ENCODE data around the gene COL8A1.

COL8A1 gene

DNA sequence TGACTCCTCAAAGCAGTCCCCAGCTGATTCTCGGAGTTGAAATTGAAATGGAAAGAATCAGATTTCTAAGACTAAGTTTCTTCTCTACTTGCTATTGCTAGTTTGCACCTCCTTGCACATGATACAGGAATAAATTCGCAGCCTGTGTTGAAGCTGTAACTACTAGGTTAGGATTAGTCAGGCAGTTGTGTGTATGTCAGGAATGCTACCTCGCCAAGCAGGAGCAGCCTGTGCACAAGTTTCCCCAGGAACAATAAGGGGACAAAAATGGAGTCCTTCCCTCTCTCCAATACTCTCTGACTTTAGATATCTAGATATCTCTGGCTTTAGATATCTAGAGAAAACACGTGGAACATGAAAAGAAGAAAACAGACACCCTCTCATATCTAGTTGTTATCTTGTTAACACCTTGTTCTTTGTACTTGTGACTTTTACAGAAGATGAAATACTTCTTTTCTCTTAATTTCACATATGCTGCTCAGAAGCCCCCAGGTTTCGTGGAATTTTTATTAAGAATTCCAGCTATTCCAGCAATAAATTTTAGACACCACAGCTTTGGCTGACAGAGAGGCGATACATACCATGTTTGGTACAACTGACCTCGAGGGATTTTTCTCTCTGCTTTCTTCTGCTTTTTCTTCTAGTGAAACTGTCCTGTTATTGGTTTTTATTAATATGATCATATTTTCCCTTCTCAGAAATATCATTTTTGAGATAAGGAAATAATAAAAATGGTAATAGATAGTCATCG lies 123.2 kb downstream of the COL8A1 start:
- no peak for DNase-seq

DNA sequence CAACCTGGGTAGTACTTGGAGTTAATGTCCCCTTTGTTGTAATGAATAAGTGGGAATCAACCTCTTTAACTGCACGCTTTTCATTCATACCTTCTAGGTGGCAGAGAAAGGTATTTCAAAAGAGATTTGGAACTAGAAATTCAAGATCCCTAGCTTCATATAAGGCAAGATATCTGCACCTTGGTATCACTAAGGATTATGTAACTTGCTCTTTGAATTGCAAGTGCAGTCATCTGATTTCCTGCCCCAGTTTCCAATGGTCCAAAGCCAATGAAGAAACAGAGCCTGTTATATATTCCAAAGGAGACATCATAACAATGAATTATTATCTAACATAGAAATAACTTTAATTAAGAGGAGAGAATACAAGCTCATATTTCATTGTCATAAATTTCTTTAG lies 124.5 kb downstream of the COL8A1 start:
- DNase-seq = no peak

DNA sequence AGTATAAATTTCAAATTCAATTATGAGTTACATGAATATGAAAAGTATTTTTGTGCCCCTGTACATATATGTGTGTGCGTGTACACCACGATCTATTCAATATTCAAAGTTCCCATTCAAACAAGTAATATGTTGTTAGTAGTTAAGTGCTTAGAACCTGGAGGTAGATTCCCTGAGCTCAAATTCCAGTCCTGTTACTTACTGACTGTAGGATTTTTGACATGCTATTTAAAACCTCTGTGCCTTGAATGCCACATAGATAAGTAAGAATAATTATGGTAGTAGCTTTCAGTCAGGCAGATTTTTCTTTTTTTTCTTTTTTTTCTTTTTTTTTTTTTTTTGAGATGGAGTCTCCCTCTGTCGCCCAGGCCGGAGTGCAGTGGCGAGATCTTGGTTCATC lies 126.0 kb downstream of the COL8A1 start:
- no peak for DNase-seq

DNA sequence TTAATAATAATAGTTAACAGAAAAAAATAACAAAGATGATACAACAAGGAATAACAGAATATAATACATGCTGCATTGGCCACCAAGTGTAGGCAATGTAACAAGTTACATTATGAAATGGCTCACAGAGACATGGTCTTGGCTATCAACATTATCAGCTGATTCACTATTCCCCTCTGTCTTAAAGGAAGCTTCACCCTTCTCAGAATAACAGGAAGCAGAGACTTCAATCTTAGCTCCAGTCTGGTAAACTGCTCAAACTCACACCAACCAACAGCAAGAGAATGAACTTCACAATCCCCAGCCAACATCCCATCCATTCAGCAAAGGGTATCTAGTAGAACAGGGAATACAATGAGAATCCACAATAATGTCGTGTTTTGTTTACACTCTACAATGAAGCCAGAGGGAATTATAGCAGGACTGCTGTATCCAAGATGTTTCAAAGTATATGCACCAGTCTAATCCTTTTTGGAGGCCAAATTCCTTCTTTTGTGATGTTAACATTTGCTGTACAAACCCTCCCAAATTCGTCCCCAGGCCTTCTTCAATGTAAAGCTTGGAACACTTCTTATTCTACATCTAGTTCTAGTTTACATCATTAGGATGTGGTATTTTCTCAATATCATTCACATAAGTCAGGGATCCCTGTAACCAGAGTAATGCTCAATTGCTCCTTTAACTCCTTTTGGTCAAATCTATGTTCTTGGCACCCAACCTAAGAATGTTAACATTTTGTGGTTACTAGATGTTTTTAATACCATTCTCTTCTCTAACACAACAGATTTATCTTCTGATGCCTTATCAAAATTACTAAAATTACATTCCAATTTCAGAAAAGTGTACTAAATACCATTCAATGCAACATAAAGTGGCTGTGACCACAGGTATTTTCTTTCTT lies 126.9 kb downstream of the COL8A1 start:
- no peak for DNase-seq

DNA sequence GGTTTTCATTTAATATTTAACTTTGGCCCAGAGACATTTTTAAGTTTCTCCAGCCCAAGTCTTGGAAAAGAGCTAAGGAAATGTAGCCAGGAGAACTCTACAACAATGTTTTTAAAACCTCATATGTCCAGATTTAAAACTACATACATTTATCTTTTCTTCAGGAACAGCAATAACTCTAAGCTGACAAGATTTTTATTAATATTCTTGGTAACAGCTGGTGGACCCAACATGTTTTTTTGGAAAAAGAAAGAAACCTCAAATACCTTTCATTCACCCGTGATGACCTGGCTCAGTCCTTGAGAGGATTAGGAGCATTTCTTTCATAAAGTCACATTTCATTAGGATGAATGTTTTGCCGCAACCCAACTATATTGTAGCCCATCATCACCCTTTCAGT lies 128.9 kb downstream of the COL8A1 start:
- no peak for DNase-seq

DNA sequence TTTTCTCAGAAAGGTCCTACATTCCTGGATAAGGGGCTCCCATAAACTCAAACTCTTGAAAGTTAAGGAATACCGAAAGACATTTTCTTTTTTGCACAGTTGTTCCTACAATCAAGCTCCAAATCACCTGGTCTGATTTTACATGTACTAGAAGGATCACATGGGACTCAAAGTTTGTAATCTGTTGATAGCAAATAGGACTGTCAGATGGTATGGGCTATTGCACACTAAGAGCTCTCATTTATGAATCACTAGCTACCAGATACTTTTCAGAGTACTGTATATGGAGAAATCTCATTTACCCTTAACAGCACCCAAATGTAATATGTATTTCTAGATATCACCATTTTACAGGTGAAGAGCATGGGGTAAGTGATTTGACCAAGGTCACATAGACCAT lies 129.7 kb downstream of the COL8A1 start:
- DNase-seq = no peak

DNA sequence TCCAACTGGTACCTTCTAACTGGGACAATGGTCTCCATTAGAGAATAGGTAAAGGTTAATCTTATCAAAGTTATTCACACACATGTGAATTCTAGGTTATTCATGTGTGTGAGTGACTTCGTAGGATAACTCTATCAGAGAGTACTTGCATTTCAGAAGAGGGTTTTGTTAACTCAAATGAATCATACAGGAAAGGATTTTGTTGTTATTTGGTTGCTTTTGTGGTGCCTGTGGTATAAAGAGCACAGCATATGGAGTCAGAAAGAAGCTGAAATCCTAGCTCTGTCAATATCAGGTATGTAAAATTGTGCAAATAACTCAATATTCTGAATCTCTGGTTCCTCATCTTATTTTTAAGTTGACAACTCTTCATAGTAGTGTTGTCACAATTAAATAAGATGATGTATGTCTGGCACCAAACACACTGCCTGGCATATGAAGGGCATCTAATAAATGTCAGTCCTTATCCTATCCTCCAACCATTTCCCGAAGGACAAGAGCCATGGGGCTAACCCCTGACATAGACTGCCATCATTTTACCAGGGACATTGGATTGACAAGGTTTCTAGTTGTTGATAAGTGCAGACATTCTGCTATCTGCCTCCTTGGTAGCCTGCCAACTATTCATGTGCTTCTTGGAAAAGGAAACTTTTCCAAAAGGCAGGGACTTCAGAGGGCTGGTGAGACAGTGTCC lies 130.6 kb downstream of the COL8A1 start:
- DNase-seq = no peak

DNA sequence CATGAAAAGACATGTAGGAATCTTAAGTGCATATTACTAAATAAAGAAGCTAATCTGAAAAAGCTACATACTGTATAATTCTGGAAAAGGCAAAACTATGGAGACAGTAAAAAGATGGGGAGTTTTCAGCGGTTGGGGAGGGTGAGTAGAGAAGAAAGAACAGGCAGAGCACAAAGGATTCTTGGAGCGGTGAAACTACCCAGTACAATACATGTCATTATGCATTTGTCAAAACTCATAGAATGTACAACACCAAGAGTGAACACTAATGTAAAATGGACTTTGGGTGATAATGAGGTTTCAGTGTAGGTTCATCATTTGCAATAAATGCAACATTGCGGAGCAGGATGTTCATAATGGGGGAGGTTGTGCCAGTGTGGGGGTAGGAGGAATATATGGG lies 133.8 kb downstream of the COL8A1 start:
- DNase-seq = no peak

DNA sequence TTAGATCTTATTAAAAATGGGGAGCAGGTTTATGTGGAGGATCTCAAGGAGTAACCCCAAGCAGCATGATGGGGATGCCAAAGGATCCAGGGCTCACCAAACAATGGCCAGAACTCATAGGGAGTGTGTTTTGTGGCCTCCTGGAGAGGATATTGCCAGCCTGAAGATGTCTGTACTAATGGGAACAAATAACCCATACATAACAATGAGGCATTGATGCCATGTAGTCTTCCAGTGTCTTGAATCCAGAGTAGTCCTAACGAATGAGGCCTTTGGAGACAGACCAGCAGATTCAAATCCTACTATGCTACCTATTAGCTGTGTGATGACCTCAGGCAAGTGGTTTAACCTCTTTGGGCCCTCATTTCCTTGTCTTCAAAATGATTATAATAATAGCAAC lies 134.3 kb downstream of the COL8A1 start:
- no peak for DNase-seq

DNA sequence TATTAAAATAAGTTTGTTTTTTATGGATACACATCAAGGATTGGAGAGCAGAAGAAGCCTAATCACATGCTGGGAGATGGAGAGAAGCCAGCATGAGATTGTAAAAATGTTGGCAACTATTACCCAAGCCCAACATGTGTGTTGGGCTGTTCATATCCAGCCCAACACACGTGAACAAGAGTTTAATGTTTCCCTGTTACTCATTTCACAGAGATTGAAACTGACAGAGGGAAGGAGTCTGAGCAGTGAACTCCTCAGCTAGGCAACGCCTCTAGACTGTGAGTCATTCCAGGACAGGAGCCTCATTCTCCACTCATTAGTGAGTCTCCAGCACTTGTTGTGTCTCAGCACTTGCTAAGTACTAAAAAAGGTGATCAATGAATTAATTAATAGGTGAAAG lies 136.1 kb downstream of the COL8A1 start:
- no peak for DNase-seq

DNA sequence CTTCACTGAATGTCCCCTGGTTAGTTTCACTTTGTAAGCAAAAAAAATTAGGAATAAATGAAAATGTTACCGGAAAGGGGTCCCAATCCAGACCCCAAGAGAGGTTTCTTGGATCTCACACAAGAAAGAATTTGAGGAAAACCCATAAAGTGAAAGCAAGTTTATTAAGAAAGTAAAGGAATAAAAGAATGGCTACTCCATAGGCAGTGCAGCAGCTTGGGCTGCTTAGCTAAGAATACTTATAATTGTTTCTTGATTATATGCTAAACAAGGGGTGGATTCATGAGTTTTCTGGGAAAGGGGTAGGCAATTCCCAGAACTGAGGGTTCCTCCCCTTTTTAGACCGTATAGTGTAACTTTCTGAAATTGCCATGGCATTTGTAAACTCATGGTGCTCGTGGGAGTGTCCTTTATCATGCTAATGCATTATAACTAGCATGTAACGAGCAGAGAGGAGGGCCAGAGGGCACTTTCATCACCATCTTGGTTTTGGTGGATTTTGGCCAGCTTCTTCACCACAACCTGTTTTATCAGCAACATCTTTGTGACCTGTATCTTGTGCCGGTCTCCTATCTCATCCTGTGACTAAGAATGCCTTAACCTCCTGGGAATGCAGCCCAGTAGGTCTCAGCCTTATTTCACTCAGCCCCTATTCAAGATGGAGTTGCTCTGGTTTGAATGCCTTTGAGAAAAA lies 138.3 kb downstream of the COL8A1 start:
- DNase-seq = no peak

DNA sequence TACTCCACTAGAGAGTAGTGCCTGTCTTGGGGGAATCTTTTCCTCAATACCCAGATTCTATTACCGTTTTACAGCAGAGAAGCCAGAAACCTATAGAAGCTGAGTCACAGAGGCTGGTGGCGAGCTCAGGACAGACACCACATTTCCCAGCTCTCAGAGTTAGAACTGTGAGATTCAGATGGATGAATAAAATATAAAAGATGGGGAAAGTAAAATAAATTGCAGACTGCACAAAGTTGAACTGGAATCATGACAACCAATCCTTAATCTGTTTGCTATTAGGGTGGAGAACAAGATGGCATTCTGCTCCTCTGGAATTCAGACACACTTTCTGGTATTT lies 138.8 kb downstream of the COL8A1 start:
- no peak for DNase-seq

DNA sequence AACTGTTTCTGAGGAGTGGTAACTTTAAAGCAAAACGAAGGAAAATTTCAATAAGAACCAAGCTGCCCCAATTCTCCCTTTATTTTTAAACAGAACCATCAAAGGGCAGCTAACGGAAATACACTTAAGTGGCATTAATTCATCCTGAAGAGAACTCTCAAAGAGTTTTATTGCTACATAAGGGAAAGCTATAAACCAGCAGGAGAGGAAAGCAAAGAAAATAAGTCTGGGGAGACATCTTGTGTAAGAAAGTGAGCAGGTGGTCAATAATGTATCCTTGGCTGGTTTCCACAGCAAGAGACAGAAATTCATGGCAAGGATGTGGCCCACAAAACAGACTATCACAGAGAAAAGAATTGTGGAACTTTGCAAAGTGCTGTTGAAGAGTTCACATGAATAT lies 139.3 kb downstream of the COL8A1 start:
- no peak for DNase-seq

DNA sequence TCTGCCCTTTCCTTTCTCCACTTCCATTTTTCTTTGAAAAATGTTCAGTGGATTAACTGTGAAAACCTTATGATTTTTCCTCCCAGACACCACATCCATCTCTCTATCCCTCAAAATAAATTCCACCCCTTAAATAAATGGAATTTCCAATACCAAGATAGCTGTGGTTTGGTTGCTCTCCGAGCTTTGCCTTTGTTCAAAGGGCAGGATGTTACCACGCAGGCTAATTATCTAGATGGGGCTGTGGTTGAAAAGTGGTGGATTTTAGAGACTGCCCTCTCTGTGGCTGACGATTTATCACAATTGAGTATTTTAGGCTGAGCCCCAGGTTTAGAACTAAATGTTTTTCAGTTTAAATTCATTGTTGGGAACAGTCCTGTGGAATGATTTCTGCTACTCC lies 142.4 kb downstream of the COL8A1 start:
- no peak for DNase-seq

DNA sequence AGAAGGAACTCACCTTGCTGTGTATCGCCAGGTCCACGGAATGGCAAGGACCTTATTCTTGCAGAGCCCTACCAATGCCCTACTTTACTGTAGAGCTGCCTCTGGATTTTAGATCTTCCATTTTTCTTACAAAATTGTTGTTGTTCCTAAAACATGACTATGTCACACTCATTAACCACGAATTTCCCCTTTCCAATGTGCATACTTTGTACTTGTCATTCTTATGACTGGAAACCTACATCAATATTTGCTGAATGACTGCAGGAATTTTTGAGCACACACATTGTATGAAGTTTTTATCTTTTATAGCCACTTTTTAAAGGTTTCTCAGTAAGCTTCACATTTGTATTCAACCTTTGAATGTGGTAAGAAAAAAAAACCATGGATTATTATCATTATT lies 143.4 kb downstream of the COL8A1 start:
- DNase-seq = no peak

DNA sequence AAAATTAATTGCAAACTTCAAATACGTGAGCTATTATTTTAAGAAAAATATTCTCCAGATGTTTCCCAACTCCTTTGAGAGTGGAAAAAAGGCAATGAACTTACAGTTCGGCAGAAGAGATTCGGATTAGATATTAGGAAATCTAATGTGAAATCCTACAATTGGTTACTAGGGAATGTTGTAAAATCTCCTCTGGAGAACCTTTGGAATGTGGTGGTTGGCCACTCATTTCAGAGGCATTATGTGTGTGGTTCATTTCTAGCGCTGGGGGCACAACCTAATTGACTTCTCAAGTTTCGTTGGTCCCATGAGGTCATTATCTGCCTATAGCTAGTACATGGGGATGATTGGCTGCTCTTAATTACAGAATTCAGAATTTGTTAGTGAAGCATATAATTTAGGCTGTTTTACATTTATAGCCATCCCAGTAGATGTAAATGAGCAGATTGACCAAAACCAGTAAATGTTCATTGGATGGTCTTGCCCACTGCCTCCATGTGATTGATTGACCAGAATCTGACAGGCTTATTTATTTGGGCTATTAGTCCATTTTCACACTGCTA lies 144.7 kb downstream of the COL8A1 start:
- DNase-seq = no peak

DNA sequence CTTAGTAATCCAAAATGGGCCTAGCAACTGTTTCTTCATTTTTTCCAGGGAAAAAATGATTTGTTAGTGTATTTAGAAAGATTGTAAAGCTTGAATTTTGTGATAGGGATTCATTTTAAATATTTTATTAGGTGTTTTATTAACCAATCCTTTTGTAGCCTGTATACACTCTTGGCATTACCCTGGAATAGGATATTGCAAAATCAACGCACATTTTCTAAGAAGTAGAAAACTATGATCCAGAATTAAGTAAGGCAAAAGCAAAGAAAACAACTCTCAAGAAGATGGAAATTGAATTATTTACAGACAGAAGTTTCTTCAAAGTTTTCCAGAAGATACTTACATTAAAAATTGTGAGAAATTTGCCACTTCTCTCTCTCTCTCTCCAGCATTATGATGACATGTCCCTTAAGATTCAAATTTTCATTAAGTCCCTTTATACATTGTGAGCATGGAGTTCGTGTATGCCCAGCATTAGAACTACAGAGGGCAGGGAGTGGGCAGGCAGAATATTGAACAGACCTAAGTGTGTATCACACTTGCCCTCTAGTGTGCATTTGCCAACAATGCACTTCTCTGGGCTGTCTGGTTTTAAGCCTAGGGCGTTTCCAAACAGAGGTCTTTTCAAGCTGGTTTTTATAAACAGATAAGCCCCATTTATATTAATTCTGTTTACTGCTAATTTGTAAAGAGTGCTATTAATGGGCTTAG lies 150.8 kb downstream of the COL8A1 start:
- DNase-seq = no peak

DNA sequence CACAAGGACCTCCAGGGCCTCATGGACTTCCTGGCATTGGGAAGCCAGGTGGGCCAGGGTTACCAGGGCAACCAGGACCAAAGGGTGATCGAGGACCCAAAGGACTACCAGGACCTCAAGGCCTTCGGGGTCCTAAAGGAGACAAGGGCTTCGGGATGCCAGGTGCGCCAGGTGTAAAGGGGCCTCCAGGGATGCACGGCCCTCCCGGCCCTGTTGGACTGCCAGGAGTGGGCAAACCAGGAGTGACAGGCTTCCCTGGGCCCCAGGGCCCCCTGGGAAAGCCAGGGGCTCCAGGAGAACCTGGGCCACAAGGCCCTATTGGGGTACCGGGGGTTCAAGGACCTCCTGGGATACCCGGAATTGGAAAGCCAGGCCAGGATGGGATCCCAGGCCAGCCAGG lies 156.1 kb downstream of the COL8A1 start:
- DNase-seq = no peak

DNA sequence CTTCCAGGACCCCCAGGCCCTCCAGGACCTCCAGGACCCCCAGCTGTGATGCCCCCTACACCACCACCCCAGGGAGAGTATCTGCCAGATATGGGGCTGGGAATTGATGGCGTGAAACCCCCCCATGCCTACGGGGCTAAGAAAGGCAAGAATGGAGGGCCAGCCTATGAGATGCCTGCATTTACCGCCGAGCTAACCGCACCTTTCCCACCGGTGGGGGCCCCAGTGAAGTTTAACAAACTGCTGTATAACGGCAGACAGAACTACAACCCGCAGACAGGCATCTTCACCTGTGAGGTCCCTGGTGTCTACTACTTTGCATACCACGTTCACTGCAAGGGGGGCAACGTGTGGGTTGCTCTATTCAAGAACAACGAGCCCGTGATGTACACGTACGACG lies 157.2 kb downstream of the COL8A1 start:
- no peak for DNase-seq

DNA sequence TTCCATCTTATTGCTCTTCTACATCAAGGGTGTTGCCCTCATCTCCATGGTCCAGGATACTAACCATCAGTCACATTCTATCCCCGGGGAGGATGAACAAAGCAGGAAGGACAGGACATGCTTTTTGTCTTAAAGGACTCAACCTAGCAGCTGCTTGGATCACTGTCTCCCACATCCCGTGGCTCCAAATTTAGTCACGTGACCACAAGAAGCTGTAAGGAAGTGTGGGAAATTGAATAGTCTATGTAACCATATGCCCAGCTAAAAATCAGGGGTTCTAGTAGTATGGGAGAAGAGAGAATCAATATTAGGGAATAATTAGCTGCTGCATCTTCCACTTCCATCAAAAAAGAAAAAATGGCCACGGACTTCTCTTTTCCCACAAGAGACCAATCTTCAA lies 161.0 kb downstream of the COL8A1 start:
- no peak for DNase-seq

DNA sequence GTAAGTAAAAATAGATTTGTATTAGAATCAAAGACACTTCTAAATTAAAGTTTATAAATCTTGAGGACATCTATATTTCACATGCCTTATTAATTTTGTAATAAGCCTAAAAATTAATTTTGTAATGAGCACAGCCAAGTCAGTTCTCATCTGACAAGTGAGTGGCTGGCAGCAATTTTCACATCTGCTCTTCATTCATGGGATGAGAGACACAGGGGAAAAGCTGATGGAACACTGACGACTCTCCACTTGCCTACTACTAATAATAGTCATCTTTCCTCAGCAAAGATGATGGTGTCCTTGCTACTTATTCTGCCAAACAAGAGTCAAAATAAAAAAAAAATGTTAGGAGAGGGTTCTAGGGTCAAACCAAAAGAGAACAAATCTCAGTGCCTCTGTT lies 164.9 kb downstream of the COL8A1 start:
- no peak for DNase-seq

DNA sequence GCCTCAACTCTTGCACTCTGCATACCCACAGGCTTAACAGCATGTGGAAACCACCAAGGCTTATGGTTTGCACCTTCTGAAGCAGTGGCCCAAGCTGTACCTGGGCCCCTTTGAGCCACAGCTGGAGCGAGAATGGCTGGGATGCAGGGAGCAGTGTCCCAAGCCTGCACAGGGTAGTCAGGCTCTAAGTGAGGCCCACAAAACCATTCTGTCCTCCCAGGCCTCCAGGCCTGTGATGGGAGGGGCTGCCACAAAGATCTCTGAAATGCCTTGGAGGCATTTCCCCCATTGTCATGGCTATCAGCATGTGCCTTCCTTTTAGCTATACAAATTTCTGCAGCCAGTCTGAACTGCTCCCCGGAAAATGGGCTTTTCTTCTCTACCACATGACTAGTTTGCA lies 166.8 kb downstream of the COL8A1 start:
- DNase-seq = no peak

All from C1 segment of cervical spinal cord (tissue), 14 donors.